ENCODE data around the gene ZDHHC14.

The ZDHHC14 gene

GRCh38 chr6:157604816-157605215 is 223.8 kb downstream of the ZDHHC14 start:
- in situ Hi-C loops (cut with HindIII; ENCODE audit: low sequenced_read_pairs): no loop called here

DNA sequence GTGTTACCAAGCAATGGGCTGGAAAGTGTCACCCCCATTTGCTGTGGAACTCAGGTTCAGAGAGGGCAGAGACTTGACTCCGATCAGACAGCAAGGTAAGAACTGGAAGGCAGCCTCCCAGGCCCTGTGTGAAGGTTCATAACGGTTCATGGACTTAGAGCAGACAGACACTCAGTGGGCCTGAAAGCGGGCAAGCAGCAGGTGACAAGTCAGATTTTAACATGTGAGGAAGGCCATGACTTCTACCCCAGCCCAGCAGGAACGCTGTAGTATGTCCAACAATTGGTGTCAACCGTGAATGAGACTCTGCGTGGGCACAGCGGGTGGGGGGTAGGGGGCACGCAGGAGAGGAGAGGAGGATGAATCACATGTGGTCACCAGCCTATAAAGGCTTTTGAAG is 224.5 kb downstream of the ZDHHC14 start:
- TF ChIP-seq CTCF (IDR thresholded peaks at IDR 0.05; ENCODE audit: low read depth, low read length): no peak
- H3K4me3 ChIP-seq (ENCODE audit: low read depth, low read length): no peak overlapping the region
- in situ Hi-C loops (cut with HindIII; ENCODE audit: low sequenced_read_pairs): no loop called here
- DNase-seq (ENCODE audit: low read depth, low spot score): no peak

More at GRCh38 chr6:157604816-157605215, 223.8 kb downstream of the ZDHHC14 start:
- no peak overlapping the region for H3K4me3 ChIP-seq (ENCODE audit: low read depth, low read length)
- TF ChIP-seq CTCF (IDR thresholded peaks at IDR 0.05; ENCODE audit: low read depth, low read length): no peak
- DNase-seq (ENCODE audit: low read depth, low spot score): no peak

DNA sequence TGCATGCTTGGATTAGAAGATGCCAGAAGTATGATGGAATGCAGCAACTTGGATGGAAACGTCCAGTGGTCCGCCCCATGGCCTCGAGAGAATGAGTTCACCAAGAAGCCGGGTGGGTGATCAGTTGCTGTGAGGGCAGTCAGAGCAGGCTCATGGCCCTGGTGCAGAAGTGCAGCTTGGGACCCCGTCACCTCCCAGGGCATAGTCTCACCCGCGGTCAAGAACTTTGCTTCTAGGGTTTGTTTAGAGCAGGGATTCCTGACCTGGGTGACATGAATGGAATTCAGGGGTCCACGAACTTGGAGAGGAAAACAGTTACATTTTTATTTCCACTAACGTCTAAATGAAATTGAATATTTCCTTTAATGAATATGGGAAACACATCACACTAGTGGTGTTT is 225.5 kb downstream of the ZDHHC14 start:
- TF ChIP-seq CTCF (IDR thresholded peaks at IDR 0.05; ENCODE audit: low read depth, low read length): no peak
- no peak overlapping the region for H3K4me3 ChIP-seq (ENCODE audit: low read depth, low read length)
- DNase-seq (ENCODE audit: low read depth, low spot score): no peak
- in situ Hi-C loops (cut with HindIII; ENCODE audit: low sequenced_read_pairs): no loop called here

- no peak for TF ChIP-seq CTCF (IDR thresholded peaks at IDR 0.05; ENCODE audit: low read depth, low read length)
- in situ Hi-C loops (cut with HindIII; ENCODE audit: low sequenced_read_pairs): no loop called here
- H3K4me3 ChIP-seq (ENCODE audit: low read depth, low read length): no peak overlapping the region
- DNase-seq (ENCODE audit: low read depth, low spot score): no peak
Observed at GRCh38 chr6:157607317-157608109, 226.5 kb downstream of the ZDHHC14 start.

DNA sequence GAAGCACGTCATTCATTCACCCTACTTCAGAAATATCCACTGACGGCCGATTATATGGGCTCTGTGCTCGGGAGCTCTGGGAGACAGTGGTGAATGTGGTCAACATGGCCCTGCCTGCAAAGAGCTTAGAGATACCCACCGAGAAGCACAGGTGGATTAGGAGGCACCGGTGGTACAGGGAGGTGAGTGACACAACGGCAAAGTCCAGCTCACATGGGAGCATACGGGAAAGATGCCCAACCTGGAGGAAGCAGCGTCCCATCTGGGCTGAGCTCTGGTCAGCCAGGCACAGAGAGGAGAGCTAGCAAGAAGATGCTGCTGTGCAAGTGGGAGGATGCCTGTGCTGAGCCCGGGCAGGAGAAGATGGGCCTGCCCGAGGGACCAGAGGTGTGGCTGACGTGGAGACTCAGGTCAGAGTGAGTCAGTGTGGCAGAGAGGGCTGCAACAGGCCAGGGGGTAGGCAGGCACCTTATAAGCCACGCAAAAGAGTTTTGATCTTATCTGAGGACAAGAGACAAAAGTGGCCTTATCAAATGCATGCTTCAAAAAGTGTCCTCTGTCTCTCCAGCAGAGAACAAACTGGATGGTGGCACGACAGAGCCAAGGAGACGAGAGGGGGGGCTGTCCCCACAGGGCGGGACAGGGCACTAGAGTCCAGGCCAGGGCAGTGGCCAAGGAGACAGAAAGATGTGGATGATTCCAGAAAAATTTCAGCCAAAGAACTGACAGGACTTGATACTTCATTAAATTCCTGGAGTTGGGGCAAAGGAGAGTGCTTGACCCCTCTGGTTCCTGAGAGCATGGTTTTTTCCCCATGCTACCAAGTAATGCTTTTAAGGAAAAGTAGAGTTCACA is 227.5 kb downstream of the ZDHHC14 start:
- H3K4me3 ChIP-seq (ENCODE audit: low read depth, low read length): no peak overlapping the region
- in situ Hi-C loops (cut with HindIII; ENCODE audit: low sequenced_read_pairs): no loop called here
- TF ChIP-seq CTCF (IDR thresholded peaks at IDR 0.05; ENCODE audit: low read depth, low read length): no peak
- no peak for DNase-seq (ENCODE audit: low read depth, low spot score)

DNA sequence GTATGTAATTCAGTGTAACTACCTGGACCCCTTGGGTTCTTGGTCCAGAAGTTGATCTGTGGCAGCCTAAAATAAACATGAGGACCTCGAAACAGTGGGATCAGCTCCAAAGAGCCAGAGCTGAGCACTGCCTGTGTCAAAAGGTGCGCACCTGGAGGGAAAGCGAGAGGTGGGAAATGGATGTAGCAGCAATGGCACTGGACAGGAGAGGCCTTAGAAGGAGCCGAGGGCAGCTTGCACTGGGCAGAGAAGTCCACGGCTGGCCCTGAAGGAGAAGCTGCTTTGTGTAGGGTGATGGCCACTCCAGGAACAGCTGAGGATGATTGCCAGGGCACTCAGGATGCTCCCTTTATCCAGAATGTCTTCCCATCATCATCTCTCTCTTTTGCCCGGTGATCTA is 228.1 kb downstream of the ZDHHC14 start:
- no peak overlapping the region for H3K4me3 ChIP-seq (ENCODE audit: low read depth, low read length)
- in situ Hi-C loops (cut with HindIII; ENCODE audit: low sequenced_read_pairs): no loop called here
- TF ChIP-seq CTCF (IDR thresholded peaks at IDR 0.05; ENCODE audit: low read depth, low read length): no peak
- no peak for DNase-seq (ENCODE audit: low read depth, low spot score)

Measured in astrocyte of the spinal cord (primary cell).